K562 (cell line): ENCODE measurements around the gene ADORA2B. TPM values are rescaled to one million over a fixed set of nuclear protein-coding genes. Genes with fewer than 3 reads are reported as not detected.

Experiments used
- ARNT ChIP-seq, 2 experiments: fragments of 450-650 bp; IDR thresholded peaks; 2 replicates each; pipeline ENCODE4 v1.6.1; 2016; ENCODE audit warnings: mild to moderate bottlenecking in 1 of 2
- ATF1 ChIP-seq, 2 experiments: fragments of 450-650 bp in 1 of 2; IDR thresholded peaks; 2 replicates each; pipeline ENCODE4 v1.6.1; 2016; ENCODE audit warnings: missing compliant biosample characterization in 1 of 2, missing genetic modification characterization in 1 of 2
- CAMTA2 ChIP-seq: fragments of 250-450 bp; sonication (Bioruptor Pico); conservative IDR thresholded peaks from 2 replicates; pipeline ENCODE4 v1.5.1; 2022
- CHD1 ChIP-seq: fragments of 200-600 bp; sonication (generic); IDR thresholded peaks from one replicate; pipeline ENCODE4 v1.6.1; 2012; ENCODE audit warnings: mild to moderate bottlenecking, moderate library complexity, low read length, inconsistent platforms
- CLOCK ChIP-seq: fragments of 250-450 bp; sonication (Bioruptor Pico); IDR thresholded peaks from 2 replicates; pipeline ENCODE4 v1.4.0; 2020; ENCODE audit warnings: mild to moderate bottlenecking, moderate library complexity, borderline replicate concordance
- CREBBP ChIP-seq: IDR thresholded peaks from one replicate; pipeline ENCODE4 v1.6.1; 2012; ENCODE audit warnings: low read depth, mild to moderate bottlenecking, control low read depth, inconsistent platforms, low read length
- CREM ChIP-seq: IDR thresholded peaks from 2 replicates; pipeline ENCODE4 v1.6.1; 2014; ENCODE audit warnings: antibody characterized with exemption, low read depth
- E2F6 ChIP-seq, 2 experiments: IDR thresholded peaks; 2 replicates each; pipeline ENCODE4 v1.6.1; 2011; ENCODE audit warnings: borderline replicate concordance in 1 of 2, control low read depth in 1 of 2, low read depth in 1 of 2, low read length in 1 of 2, mild to moderate bottlenecking in 1 of 2, mixed read lengths in 1 of 2, moderate library complexity in 1 of 2; ENCODE audit not compliant: insufficient read depth in 1 of 2, insufficient read length in 1 of 2, poor library complexity in 1 of 2, severe bottlenecking in 1 of 2; ENCODE audit errors: extremely low read depth in 1 of 2
- GTF2B ChIP-seq: IDR thresholded peaks from 2 replicates; pipeline ENCODE4 v1.6.1; 2011; ENCODE audit not compliant: insufficient read length; ENCODE audit errors: extremely low read depth
- HDAC8 ChIP-seq: fragments of 450-650 bp; IDR thresholded peaks from 2 replicates; pipeline ENCODE4 v1.6.1; 2016; ENCODE audit warnings: mild to moderate bottlenecking, missing genetic modification characterization, moderate library complexity, missing compliant biosample characterization
- KLF13 ChIP-seq: fragments of 450-650 bp; IDR thresholded peaks from 2 replicates; pipeline ENCODE4 v1.6.1; 2016; ENCODE audit warnings: missing genetic modification characterization, low read depth, mild to moderate bottlenecking, missing compliant biosample characterization, moderate library complexity, borderline replicate concordance
- MCM2 ChIP-seq: fragments of 450-650 bp; IDR thresholded peaks from 2 replicates; pipeline ENCODE4 v1.6.1; 2017; ENCODE audit warnings: low read depth, mild to moderate bottlenecking
- NCOR1 ChIP-seq: fragments of 450-650 bp; IDR thresholded peaks from 2 replicates; pipeline ENCODE4 v1.6.1; 2016; ENCODE audit warnings: mild to moderate bottlenecking, moderate library complexity
- RBM15 ChIP-seq: fragments of 200-400 bp; formaldehyde crosslinking; IDR thresholded peaks from 2 replicates; pipeline ENCODE4 v1.6.1; 2018; ENCODE audit warnings: mild to moderate bottlenecking, low read length, moderate library complexity; ENCODE audit not compliant: insufficient read depth
- RBM22 ChIP-seq: fragments of 200-400 bp; formaldehyde crosslinking; IDR thresholded peaks from 2 replicates; pipeline ENCODE4 v1.6.1; 2018; ENCODE audit warnings: low read length, low read depth; ENCODE audit not compliant: poor library complexity, severe bottlenecking
- RBM25 ChIP-seq: fragments of 200-400 bp; formaldehyde crosslinking; IDR thresholded peaks from 2 replicates; pipeline ENCODE4 v1.6.1; 2018; ENCODE audit warnings: low read length, low read depth, moderate library complexity; ENCODE audit not compliant: severe bottlenecking
- SRSF3 ChIP-seq: fragments of 200-400 bp; formaldehyde crosslinking; IDR thresholded peaks from 2 replicates; pipeline ENCODE4 v1.6.1; 2016; ENCODE audit warnings: mild to moderate bottlenecking, low read length, moderate library complexity; ENCODE audit not compliant: insufficient read depth
- ZKSCAN3 ChIP-seq: fragments of 250-450 bp; sonication (Bioruptor Pico); IDR thresholded peaks from 2 replicates; pipeline ENCODE4 v1.4.0; 2020
- ZNF184 ChIP-seq: sonication (generic); formaldehyde crosslinking; IDR thresholded peaks from 2 replicates; pipeline ENCODE4 v1.5.0; 2020; ENCODE audit warnings: missing genetic modification reagents
- ZNF232 ChIP-seq: sonication (generic); formaldehyde crosslinking; IDR thresholded peaks from 2 replicates; pipeline ENCODE4 v1.8.0; 2022; ENCODE audit warnings: mild to moderate bottlenecking, missing genetic modification reagents
- ZNF77 ChIP-seq: fragments of 250-450 bp; sonication (Bioruptor Pico); IDR thresholded peaks from 2 replicates; pipeline ENCODE4 v1.5.0; 2020
- ZSCAN32 ChIP-seq: fragments of 450-650 bp; formaldehyde crosslinking; IDR thresholded peaks from 2 replicates; pipeline ENCODE4 v1.4.0; 2020; ENCODE audit warnings: mild to moderate bottlenecking, moderate library complexity
- polyA plus RNA-seq, 8 experiments: library from polyadenylated mRNA; depleted of rRNA in 4 of 8; stranded (reverse) in 5 of 8; unstranded in 3 of 8; fragments of >200 nt; fragmentation: Nextera tagmentation in 2 of 8; fragmentation: Illumina TruSeq in 1 of 8; extraction: Ambion mirVana in 2 of 8; extraction: Trizol in 1 of 8; gene quantifications; 2 replicates each; pipeline versions ENCODE4 v1.2.1 to v1.2.3, GENCODE V29; 2011 to 2014; ENCODE audit warnings: inconsistent platforms in 1 of 8, missing spikeins in 1 of 8
- total RNA-seq, 7 experiments: library from RNA; depleted of rRNA in 6 of 7; stranded (reverse); fragments of >200 nt in 6 of 7; fragmentation: Illumina TruSeq in 2 of 7; extraction: Trizol in 2 of 7; gene quantifications; 2 replicates each; pipeline versions ENCODE4 v1.2.1 to v1.2.3, GENCODE V29; 2011 to 2021; ENCODE audit warnings: low replicate concordance in 1 of 7
- TF ChIP-seq, protein P1 (sequence below): fragments of 450-650 bp; formaldehyde crosslinking; IDR thresholded peaks from 2 replicates; pipeline ENCODE4 v1.4.0; 2020; ENCODE audit warnings: mild to moderate bottlenecking, mixed read lengths

ADORA2B gene
- total and polyA plus RNA-seq, 9 of the 15 experiments (the other 6 are each of a cell fraction or from before 2014, with no cell fraction given) = 6.4 to 16.6 (median 10.5) TPM

GRCh38 chr17:15944759-15945526 lies at the start of gene ADORA2B (continued):
- no peak for TF ChIP-seq CLOCK (CRISPR knock-in tag)
- no peak for TF ChIP-seq CREBBP
- no peak for TF ChIP-seq ZNF184 (CRISPR knock-in tag)
- TF ChIP-seq GTF2B = no peak
- TF ChIP-seq KLF13 (tag) = no peak
- TF ChIP-seq RBM25 = peak; percentile 78
- TF ChIP-seq, protein P1, sequence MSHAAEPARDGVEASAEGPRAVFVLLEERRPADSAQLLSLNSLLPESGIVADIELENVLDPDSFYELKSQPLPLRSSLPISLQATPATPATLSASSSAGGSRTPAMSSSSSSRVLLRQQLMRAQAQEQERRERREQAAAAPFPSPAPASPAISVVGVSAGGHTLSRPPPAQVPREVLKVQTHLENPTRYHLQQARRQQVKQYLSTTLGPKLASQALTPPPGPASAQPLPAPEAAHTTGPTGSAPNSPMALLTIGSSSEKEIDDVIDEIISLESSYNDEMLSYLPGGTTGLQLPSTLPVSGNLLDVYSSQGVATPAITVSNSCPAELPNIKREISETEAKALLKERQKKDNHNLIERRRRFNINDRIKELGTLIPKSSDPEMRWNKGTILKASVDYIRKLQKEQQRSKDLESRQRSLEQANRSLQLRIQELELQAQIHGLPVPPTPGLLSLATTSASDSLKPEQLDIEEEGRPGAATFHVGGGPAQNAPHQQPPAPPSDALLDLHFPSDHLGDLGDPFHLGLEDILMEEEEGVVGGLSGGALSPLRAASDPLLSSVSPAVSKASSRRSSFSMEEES = no peak
- no peak for TF ChIP-seq ZKSCAN3
- TF ChIP-seq ATF1 (CRISPR knock-in tag; IDR thresholded peaks at IDR 0.05) = no peak
- peak; percentile 47; the same call in 1 of the 2 replicates for TF ChIP-seq ATF1 (tag; IDR thresholded peaks at IDR 0.05)
- no peak for TF ChIP-seq CREM
- TF ChIP-seq ZSCAN32 (CRISPR knock-in tag) = no peak
- TF ChIP-seq ZNF77 (CRISPR knock-in tag) = no peak
- no peak for TF ChIP-seq CAMTA2 (CRISPR knock-in tag)
- no peak for TF ChIP-seq HDAC8
- no peak for TF ChIP-seq CHD1
- TF ChIP-seq SRSF3 = no peak
- TF ChIP-seq NCOR1 = no peak
- TF ChIP-seq RBM15 = no peak
- TF ChIP-seq ZNF232 (CRISPR knock-in tag) = no peak
- no peak for TF ChIP-seq RBM22
- TF ChIP-seq MCM2 = no peak
- no peak for TF ChIP-seq ARNT (IDR thresholded peaks at IDR 0.05)
- peak; percentile 89 to 91 for TF ChIP-seq E2F6 (IDR thresholded peaks at IDR 0.05; ENCODE audit: borderline replicate concordance in 1 of 2, extremely low read depth in 1 of 2, insufficient read depth in 1 of 2, insufficient read length in 1 of 2, low read depth in 1 of 2, low read length in 1 of 2, poor library complexity in 1 of 2, severe bottlenecking in 1 of 2)
